HG03196 (cell line): Measurements from ENCODE around the gene VPS45.

ENCODE experiments used
- ATAC-seq: cut with Tn5 transposase; IDR thresholded peaks from one replicate; pipeline ENCODE4 v1.9.1; 2021; ENCODE audit not compliant: unreplicated experiment

Gene VPS45

GRCh38 chr1:150069923-150070322, 2.3 kb downstream of the VPS45 start:
- no peak for ATAC-seq

- ATAC-seq: no peak
These were observed 5.4 kb downstream of the VPS45 start for GRCh38 chr1:150072959-150073358.

GRCh38 chr1:150073516-150073915, 5.9 kb downstream of the VPS45 start:
- ATAC-seq: no peak

GRCh38 chr1:150076066-150076465, 8.5 kb downstream of the VPS45 start:
- ATAC-seq: no peak

- ATAC-seq: no peak
These were observed 9.4 kb downstream of the VPS45 start for GRCh38 chr1:150076985-150077384.

GRCh38 chr1:150080784-150081183, 13.2 kb downstream of the VPS45 start:
- no peak for ATAC-seq

- ATAC-seq: no peak
These were observed 14.9 kb downstream of the VPS45 start for GRCh38 chr1:150082494-150082893.

GRCh38 chr1:150083907-150084306, 16.3 kb downstream of the VPS45 start:
- ATAC-seq: no peak

- ATAC-seq: no peak
These were observed 17.8 kb downstream of the VPS45 start for GRCh38 chr1:150085406-150085805.

GRCh38 chr1:150087415-150087814, 19.8 kb downstream of the VPS45 start:
- ATAC-seq: no peak

- no peak for ATAC-seq
These were observed 22.4 kb downstream of the VPS45 start for GRCh38 chr1:150089846-150090520.

GRCh38 chr1:150092180-150092791, 24.7 kb downstream of the VPS45 start:
- ATAC-seq: no peak

GRCh38 chr1:150093805-150094204, 26.2 kb downstream of the VPS45 start:
- no peak for ATAC-seq

GRCh38 chr1:150094734-150095265, 27.2 kb downstream of the VPS45 start:
- ATAC-seq: no peak

GRCh38 chr1:150102986-150103385, 35.4 kb downstream of the VPS45 start:
- ATAC-seq: no peak

GRCh38 chr1:150106341-150106740, 38.8 kb downstream of the VPS45 start:
- no peak for ATAC-seq

- no peak for ATAC-seq
These were observed 42.0 kb downstream of the VPS45 start for GRCh38 chr1:150109586-150109985.

- ATAC-seq: no peak
These were observed 42.5 kb downstream of the VPS45 start for GRCh38 chr1:150110116-150110515.

- ATAC-seq: no peak
These were observed 44.1 kb downstream of the VPS45 start for GRCh38 chr1:150111670-150112069.

GRCh38 chr1:150115121-150115520, 47.5 kb downstream of the VPS45 start:
- ATAC-seq: no peak

- ATAC-seq: no peak
These were observed 51.1 kb downstream of the VPS45 start for GRCh38 chr1:150118716-150119115.

- ATAC-seq: no peak
These were observed 53.8 kb downstream of the VPS45 start for GRCh38 chr1:150121236-150121862.
